IMR-90 (cell line): ENCODE data around the gene RAB20. TPM values are rescaled to one million over a fixed set of nuclear protein-coding genes. Genes with fewer than 3 reads are reported as not detected.

Experiments used
- ATAC-seq: fragments of 200-7000 bp; cut with Tn5 transposase; 2 replicates; pipeline ENCODE4 v1.9.1; 2020; ENCODE audit warnings: low read depth, mild to moderate bottlenecking, moderate library complexity
- BruUV-seq: library from RNA; stranded (reverse); fragments of 400-500 nt; replicated peaks from 2 replicates; lab custom pipeline; 2021; lab: Mats Ljungman, UMichigan
- CTCF ChIA-PET: fragments of 300-600 bp; formaldehyde crosslinking; extraction: SDS; loops from one replicate; lab custom pipeline; 2021; ENCODE audit warnings: antibody characterized with exemption; lab: Yijun Ruan, JAX
- POLR2A ChIA-PET: fragments of 300-600 bp; sonication (Branson Sonifier 250); formaldehyde crosslinking; loops from one replicate; lab custom pipeline; 2022; ENCODE audit warnings: antibody characterized with exemption; ENCODE audit not compliant: unreplicated experiment; lab: Charles Lee
- DNase-seq: peaks from one replicate; pipeline ENCODE4 v3.0.0; 2013
- H2AFZ ChIP-seq: replicated peaks from 2 replicates; pipeline ENCODE3; 2013; ENCODE audit warnings: low read length, mild to moderate bottlenecking; ENCODE audit not compliant: poor library complexity
- H2AK5ac ChIP-seq: 2 replicates; pipeline ENCODE4 v1.6.1; 2013; ENCODE audit warnings: low read depth, low read length, inconsistent platforms
- H2AK9ac ChIP-seq: replicated peaks from 2 replicates; pipeline ENCODE3; 2013; ENCODE audit warnings: mild to moderate bottlenecking, low read depth, low read length, moderate library complexity; ENCODE audit not compliant: poor library complexity
- H2BK120ac ChIP-seq: 2 replicates; pipeline ENCODE4 v1.6.1; 2013; ENCODE audit warnings: low read depth, low read length, inconsistent platforms
- H2BK15ac ChIP-seq: 3 replicates; pipeline ENCODE4 v1.6.1; 2013; ENCODE audit warnings: low read depth, low read length, inconsistent platforms
- H2BK20ac ChIP-seq: 2 replicates; pipeline ENCODE4 v1.6.1; 2013; ENCODE audit warnings: low read depth, mild to moderate bottlenecking, inconsistent platforms, low read length, moderate library complexity
- H2BK5ac ChIP-seq: 2 replicates; pipeline ENCODE4 v1.6.1; 2013; ENCODE audit warnings: mild to moderate bottlenecking, low read depth, low read length, inconsistent platforms; ENCODE audit not compliant: poor library complexity, severe bottlenecking
- H3K14ac ChIP-seq: replicated peaks from 2 replicates; pipeline ENCODE4 v1.6.1; 2013; ENCODE audit warnings: low read depth, low read length, inconsistent platforms
- H3K18ac ChIP-seq: 2 replicates; pipeline ENCODE4 v1.6.1; 2013; ENCODE audit warnings: low read depth, low read length, control low read depth
- H3K23ac ChIP-seq: 2 replicates; pipeline ENCODE4 v1.6.1; 2013; ENCODE audit warnings: low read depth, low read length, inconsistent platforms
- H3K27ac ChIP-seq: 2 replicates; pipeline ENCODE4 v1.5.1; 2013; ENCODE audit warnings: mild to moderate bottlenecking, control low read depth, low read length; ENCODE audit not compliant: insufficient read depth
- H3K27me3 ChIP-seq: 2 replicates; pipeline ENCODE4 v1.6.1; 2013; ENCODE audit warnings: low read length; ENCODE audit not compliant: control insufficient read depth, insufficient read depth
- H3K36me3 ChIP-seq: 2 replicates; pipeline ENCODE4 v1.6.1; 2013; ENCODE audit warnings: low read length, mixed read lengths; ENCODE audit not compliant: control insufficient read depth, insufficient read depth
- H3K4ac ChIP-seq: 2 replicates; pipeline ENCODE4 v1.6.1; 2013; ENCODE audit warnings: low read depth, low read length, inconsistent platforms
- H3K4me1 ChIP-seq: 2 replicates; pipeline ENCODE4 v1.6.1; 2013; ENCODE audit warnings: low read length, mixed read lengths; ENCODE audit not compliant: control insufficient read depth, insufficient read depth
- H3K4me2 ChIP-seq: 2 replicates; pipeline ENCODE4 v1.6.1; 2013; ENCODE audit warnings: low read depth, mild to moderate bottlenecking, control low read depth, low read length, moderate library complexity
- H3K4me3 ChIP-seq: 2 replicates; pipeline ENCODE4 v1.5.1; 2013; ENCODE audit warnings: low read depth, mild to moderate bottlenecking, control low read depth, low read length, moderate library complexity; ENCODE audit not compliant: insufficient read depth
- H3K56ac ChIP-seq: 2 replicates; pipeline ENCODE4 v1.6.1; 2013; ENCODE audit warnings: low read length, inconsistent platforms; ENCODE audit not compliant: insufficient read depth; ENCODE audit errors: extremely low read depth
- H3K79me1 ChIP-seq, 2 experiments: 2 replicates each; pipeline ENCODE4 v1.6.1; 2013; ENCODE audit warnings: low read length in 2 of 2, inconsistent platforms in 1 of 2, low read depth in 1 of 2
- H3K9ac ChIP-seq: 2 replicates; pipeline ENCODE4 v1.6.1; 2013; ENCODE audit warnings: low read depth, low read length, control low read depth
- H3K9me1 ChIP-seq: 2 replicates; pipeline ENCODE4 v1.6.1; 2013; ENCODE audit warnings: low read length, inconsistent platforms; ENCODE audit not compliant: insufficient read depth
- H3K9me3 ChIP-seq: 2 replicates; pipeline ENCODE4 v1.6.1; 2013; ENCODE audit warnings: low read length; ENCODE audit not compliant: control insufficient read depth, insufficient read depth
- H4K20me1 ChIP-seq: 2 replicates; pipeline ENCODE4 v1.6.1; 2013; ENCODE audit warnings: low read length, inconsistent platforms; ENCODE audit not compliant: insufficient read depth
- H4K5ac ChIP-seq: 2 replicates; pipeline ENCODE4 v1.6.1; 2013; ENCODE audit warnings: mild to moderate bottlenecking, low read depth, low read length, control low read depth
- H4K8ac ChIP-seq, 2 experiments: 2 replicates each; pipeline ENCODE4 v1.6.1; 2013; ENCODE audit warnings: low read depth in 2 of 2, low read length in 2 of 2, control low read depth in 1 of 2, inconsistent platforms in 1 of 2
- H4K91ac ChIP-seq: 2 replicates; pipeline ENCODE4 v1.6.1; 2013; ENCODE audit warnings: low read depth, low read length, inconsistent platforms; ENCODE audit not compliant: insufficient read depth
- BHLHE40 ChIP-seq: fragments of 150-350 bp; IDR thresholded peaks from 2 replicates; pipeline ENCODE4 v1.6.1; 2016; ENCODE audit warnings: mild to moderate bottlenecking, low read depth, low read length
- CEBPB ChIP-seq: IDR thresholded peaks from 2 replicates; pipeline ENCODE4 v1.6.1; 2012; ENCODE audit warnings: low read depth, low read length, improper control_type of control experiment
- CHD1 ChIP-seq: IDR thresholded peaks from 2 replicates; pipeline ENCODE4 v1.6.1; 2012; ENCODE audit warnings: low read depth, low read length, improper control_type of control experiment
- ELK1 ChIP-seq: fragments of 150-350 bp; IDR thresholded peaks from 2 replicates; pipeline ENCODE4 v1.6.1; 2016; ENCODE audit warnings: low read depth, mild to moderate bottlenecking, low read length, moderate library complexity, borderline replicate concordance
- MAFK ChIP-seq: IDR thresholded peaks from 2 replicates; pipeline ENCODE4 v1.6.1; 2012; ENCODE audit warnings: low read depth, low read length, improper control_type of control experiment
- MAZ ChIP-seq: IDR thresholded peaks from 2 replicates; pipeline ENCODE4 v1.6.1; 2012; ENCODE audit warnings: low read depth, mild to moderate bottlenecking, low read length, improper control_type of control experiment, moderate library complexity, borderline replicate concordance
- MXI1 ChIP-seq: IDR thresholded peaks from 2 replicates; pipeline ENCODE4 v1.6.1; 2012; ENCODE audit warnings: low read depth, mild to moderate bottlenecking, low read length, moderate library complexity, borderline replicate concordance
- POLR2A ChIP-seq: IDR thresholded peaks from 2 replicates; pipeline ENCODE4 v1.6.1; 2012; ENCODE audit warnings: mild to moderate bottlenecking, low read depth, low read length
- RAD21 ChIP-seq: IDR thresholded peaks from 2 replicates; pipeline ENCODE4 v1.6.1; 2012; ENCODE audit warnings: low read length, improper control_type of control experiment
- RFX5 ChIP-seq: IDR thresholded peaks from 2 replicates; pipeline ENCODE4 v1.8.0; 2012; ENCODE audit warnings: low read depth, mild to moderate bottlenecking, low read length, moderate library complexity
- USF2 ChIP-seq: fragments of 150-350 bp; IDR thresholded peaks from 2 replicates; pipeline ENCODE4 v1.6.1; 2017; ENCODE audit warnings: mild to moderate bottlenecking, antibody characterized with exemption, low read length, low read depth
- WGBS, 2 experiments: methylation state at CpG; one replicate each; pipeline versions ENCODE4 v1.1.5 to v1.1.7; 2013; ENCODE audit warnings: missing lambda C conversion rate in 2 of 2; ENCODE audit not compliant: insufficient read length in 1 of 2; ENCODE audit errors: extremely low coverage in 2 of 2; 5-methylcytosine and 5-hydroxymethylcytosine counted together
- dilution Hi-C: fragments of 300-500 bp; cut with HindIII; formaldehyde crosslinking; loops from one replicate; pipeline ENCODE4 v1.14.3; 2018; ENCODE audit warnings: low sequenced_read_pairs; ENCODE audit not compliant: unreplicated experiment
- in situ Hi-C: fragments of 300-500 bp; cut with MboI; formaldehyde crosslinking; loops from 3 replicates; pipeline ENCODE4 v1.14.3; 2019; ENCODE audit warnings: low sequenced_read_pairs, inconsistent platforms, mixed read lengths
- intact Hi-C: fragments of 100-400 bp; cut with micrococcal nuclease; formaldehyde crosslinking; loops from 2 replicates; pipeline ENCODE4 v1.10.0; 2022
- polyA plus RNA-seq, 3 experiments: library from polyadenylated mRNA; depleted of rRNA; stranded (reverse); fragments of >200 nt; gene quantifications; 2 replicates each; pipeline ENCODE4 v1.2.3, GENCODE V29; 2012; ENCODE audit warnings: low replicate concordance in 1 of 3
- total RNA-seq: library from RNA; depleted of rRNA; stranded (reverse); fragments of >200 nt; gene quantifications from 2 replicates; pipeline ENCODE4 v1.2.3, GENCODE V29; 2012

RAB20 gene
- total and polyA plus RNA-seq, 2 of the 4 experiments (the other 2 are of a cell fraction) = 3.8 to 5.1 TPM

GRCh38 chr13:110583178-110583865 lies 21.8 kb upstream of the RAB20 start:
- Histone ChIP-seq H3K27me3 (peaks cover 2% of the 10 kb centered on the region; the same call in 1 of the 2 replicates), H2BK5ac (no peak overlapping the region), H3K27ac (no peak overlapping the region), H3K4me1 (no peaks in the 10 kb centered on the region), H4K5ac (no peak overlapping the region), H3K18ac (no peak overlapping the region), H3K4me2 (no peak overlapping the region), H3K9me3 (no peaks in the 10 kb centered on the region), H3K79me1 (no peaks in the 10 kb centered on the region), H3K23ac (no peak overlapping the region), H3K36me3 (no peaks in the 10 kb centered on the region), H3K14ac (no peak overlapping the region), H3K56ac (no peak overlapping the region), H3K9ac (no peak overlapping the region), H3K4me3 (no peak overlapping the region), H2BK20ac (no peak overlapping the region), H2AFZ (no peak overlapping the region), H2BK15ac (no peak overlapping the region), H2AK9ac (no peak overlapping the region), H4K20me1 (no peaks in the 10 kb centered on the region), H2AK5ac (no peak overlapping the region), H4K91ac (no peak overlapping the region), H4K8ac (no peak overlapping the region), H3K9me1 (no peaks in the 10 kb centered on the region), H2BK120ac (no peak overlapping the region), H3K4ac (no peak overlapping the region)
- no peak for ATAC-seq
- no peak for DNase-seq
- ChIA-PET CTCF (interaction anchor here (0.6 to 0.9 kb wide), 2 partner anchors 10 to 455 kb away, joined by 3 read pairs; no protein-coding TSS in a partner anchor), POLR2A (no interaction called here)
- dilution Hi-C loops = no loop called here
- 80% methylated on average over 4 of the region's 13 CpGs; no CpG with 5 or more reads in 1 of the 2 experiments for WGBS, 2 experiments
- TF ChIP-seq USF2 (no peak), BHLHE40 (no peak), CHD1 (no peak), MXI1 (no peak), RAD21 (no peak), CEBPB (no peak), ELK1 (no peak), MAZ (no peak), RFX5 (no peak), MAFK (no peak), POLR2A (no peak)
- BruUV-seq = no TSS peak
- intact Hi-C loops = no loop called here
- in situ Hi-C loops = loop anchor here (25.0 kb wide), 1 partner anchor 229 kb away; no protein-coding TSS in a partner anchor
